Smooth muscle cell (in vitro differentiated cells): ENCODE data around the gene TNNC1. TPM values are rescaled to one million over a fixed set of nuclear protein-coding genes. Genes with fewer than 3 reads are reported as not detected.

Experiments used
- DNase-seq: peaks from one replicate; lab custom pipeline; 2025; ENCODE audit not compliant: unreplicated experiment; lab: John Stamatoyannopoulos, UW
- H2AFZ ChIP-seq: fragments of 200-600 bp; sonication (generic); 2 replicates; pipeline ENCODE4 v1.6.0; 2016; ENCODE audit warnings: antibody characterized with exemption, low read depth, mild to moderate bottlenecking
- H3F3A ChIP-seq: fragments of 200-600 bp; sonication (generic); 2 replicates; pipeline ENCODE4 v1.6.0; 2017; ENCODE audit warnings: antibody characterized with exemption, low read depth
- H3K27ac ChIP-seq: fragments of 200-600 bp; sonication (generic); 2 replicates; pipeline ENCODE4 v1.5.1; 2016; ENCODE audit warnings: low read depth, mild to moderate bottlenecking
- H3K27me3 ChIP-seq: fragments of 200-600 bp; sonication (generic); 2 replicates; pipeline ENCODE4 v1.6.1; 2016; ENCODE audit warnings: low read depth, mild to moderate bottlenecking
- H3K36me3 ChIP-seq: fragments of 200-600 bp; sonication (generic); 2 replicates; pipeline ENCODE4 v1.5.1; 2016; ENCODE audit warnings: low read depth
- H3K4me1 ChIP-seq: fragments of 200-600 bp; sonication (generic); 2 replicates; pipeline ENCODE4 v1.5.1; 2016; ENCODE audit warnings: low read depth
- H3K4me2 ChIP-seq: fragments of 200-600 bp; sonication (generic); 2 replicates; pipeline ENCODE4 v1.6.0; 2016; ENCODE audit warnings: mild to moderate bottlenecking
- H3K4me3 ChIP-seq: fragments of 200-600 bp; sonication (generic); 2 replicates; pipeline ENCODE4 v1.5.1; 2016; ENCODE audit warnings: mild to moderate bottlenecking
- H3K79me2 ChIP-seq: fragments of 200-600 bp; sonication (generic); 2 replicates; pipeline ENCODE4 v1.6.0; 2016; ENCODE audit warnings: low read depth, mild to moderate bottlenecking
- H3K9ac ChIP-seq: fragments of 200-600 bp; sonication (generic); 2 replicates; pipeline ENCODE4 v1.6.0; 2016; ENCODE audit warnings: low read depth
- H3K9me3 ChIP-seq: fragments of 200-600 bp; sonication (generic); replicated peaks from 2 replicates; pipeline ENCODE4 v1.5.1; 2016; ENCODE audit warnings: low read depth
- H4K20me1 ChIP-seq: fragments of 200-600 bp; sonication (generic); 2 replicates; pipeline ENCODE4 v1.6.0; 2016; ENCODE audit warnings: low read depth
- WGBS: methylation state at CpG from one replicate; pipeline ENCODE4 v1.1.7; 2016; ENCODE audit warnings: low lambda C conversion rate; 5-methylcytosine and 5-hydroxymethylcytosine counted together
- polyA plus RNA-seq: library from polyadenylated mRNA; unstranded; fragments of >200 nt; fragmentation: Nextera tagmentation; extraction: Ambion mirVana; gene quantifications from 2 replicates; pipeline ENCODE4 v1.2.1, GENCODE V29; 2016
- total RNA-seq: library from RNA; depleted of rRNA; stranded (reverse); fragments of >200 nt; gene quantifications from 2 replicates; pipeline ENCODE4 v1.2.3, GENCODE V29; 2014
- TF ChIP-seq, protein P1 (sequence below): fragments of 200-600 bp; sonication (generic); IDR thresholded peaks from 2 replicates; pipeline ENCODE4 v1.5.1; 2017; ENCODE audit warnings: borderline replicate concordance, mild to moderate bottlenecking, antibody characterized with exemption; ENCODE audit not compliant: insufficient read depth, poor library complexity, severe bottlenecking

Gene TNNC1
- total and polyA plus RNA-seq, 2 experiments from 2014 or later = 5.1 to 5.9 TPM

DNA sequence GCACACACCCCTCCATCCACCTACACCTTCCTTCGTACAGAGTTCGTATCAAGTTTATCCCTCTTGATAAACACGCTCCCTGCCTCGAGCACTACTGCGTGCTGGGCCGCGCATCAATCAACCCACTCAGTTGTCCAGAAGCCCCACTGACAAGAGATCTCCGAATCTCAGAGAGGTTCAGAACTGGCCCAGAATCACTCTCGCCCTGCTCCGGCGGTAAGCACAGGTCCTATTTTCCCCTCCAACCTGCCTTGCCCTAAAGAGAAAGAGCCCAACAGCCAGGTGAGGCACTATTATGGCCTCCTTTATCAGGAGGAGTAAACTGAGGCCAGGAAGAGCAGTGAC is 1.1 kb upstream of the TNNC1 start:
- TF ChIP-seq, protein P1, sequence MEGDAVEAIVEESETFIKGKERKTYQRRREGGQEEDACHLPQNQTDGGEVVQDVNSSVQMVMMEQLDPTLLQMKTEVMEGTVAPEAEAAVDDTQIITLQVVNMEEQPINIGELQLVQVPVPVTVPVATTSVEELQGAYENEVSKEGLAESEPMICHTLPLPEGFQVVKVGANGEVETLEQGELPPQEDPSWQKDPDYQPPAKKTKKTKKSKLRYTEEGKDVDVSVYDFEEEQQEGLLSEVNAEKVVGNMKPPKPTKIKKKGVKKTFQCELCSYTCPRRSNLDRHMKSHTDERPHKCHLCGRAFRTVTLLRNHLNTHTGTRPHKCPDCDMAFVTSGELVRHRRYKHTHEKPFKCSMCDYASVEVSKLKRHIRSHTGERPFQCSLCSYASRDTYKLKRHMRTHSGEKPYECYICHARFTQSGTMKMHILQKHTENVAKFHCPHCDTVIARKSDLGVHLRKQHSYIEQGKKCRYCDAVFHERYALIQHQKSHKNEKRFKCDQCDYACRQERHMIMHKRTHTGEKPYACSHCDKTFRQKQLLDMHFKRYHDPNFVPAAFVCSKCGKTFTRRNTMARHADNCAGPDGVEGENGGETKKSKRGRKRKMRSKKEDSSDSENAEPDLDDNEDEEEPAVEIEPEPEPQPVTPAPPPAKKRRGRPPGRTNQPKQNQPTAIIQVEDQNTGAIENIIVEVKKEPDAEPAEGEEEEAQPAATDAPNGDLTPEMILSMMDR = no peak
- Histone ChIP-seq H3K36me3 (no peaks in the 10 kb centered on the region), H3K4me3 (peak overlapping the region; percentile 98), H4K20me1 (peaks cover 30% of the 10 kb centered on the region), H3F3A (no peaks in the 10 kb centered on the region), H3K27me3 (no peaks in the 10 kb centered on the region), H3K4me2 (peak overlapping the region; percentile 87), H3K79me2 (peaks cover 43% of the 10 kb centered on the region), H3K27ac (peak overlapping the region; percentile 17), H2AFZ (peak overlapping the region; percentile 78), H3K9ac (peak overlapping the region; percentile 90), H3K9me3 (no peaks in the 10 kb centered on the region), H3K4me1 (peaks cover 16% of the 10 kb centered on the region)
- WGBS = 86% methylated on average over 11 of the region's 11 CpGs
- DNase-seq = no peak

DNA sequence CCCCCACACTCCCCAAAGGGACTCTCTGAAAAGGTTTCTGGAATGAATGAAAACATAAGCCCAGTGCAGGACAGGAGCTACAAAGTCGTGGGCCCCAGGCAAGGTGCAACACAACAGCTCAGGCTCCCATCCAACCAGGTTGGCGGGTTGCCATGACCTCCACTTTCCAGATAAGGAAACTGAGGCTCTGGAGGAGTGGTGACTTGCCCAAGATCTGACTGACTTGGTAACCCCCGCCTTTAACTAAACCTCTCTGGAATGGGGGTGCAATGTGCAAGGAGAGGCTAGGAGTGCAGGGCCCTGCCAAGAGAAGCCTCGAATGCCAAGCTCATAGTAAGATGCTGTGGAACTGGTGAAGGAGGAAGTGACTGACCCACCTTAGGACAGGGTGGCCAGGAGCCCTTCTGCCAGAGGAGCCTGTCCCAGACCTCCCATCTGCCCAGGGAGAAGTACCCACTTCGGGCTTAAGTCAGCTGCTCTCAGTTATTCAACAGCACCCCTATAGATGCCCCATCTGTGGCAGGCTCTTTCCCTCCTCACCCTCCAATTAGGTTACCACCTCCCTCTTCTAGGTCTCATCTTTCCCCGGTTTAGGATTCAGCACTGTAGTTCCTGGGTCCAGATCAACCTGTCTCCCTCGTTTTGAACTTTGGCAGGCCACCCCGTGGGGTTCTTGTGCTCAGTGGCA is 553 bp upstream of the TNNC1 start:
- Histone ChIP-seq H3K4me2 (peak overlapping the region; percentile 12), H3K4me3 (no peak overlapping the region), H3K36me3 (no peaks in the 10 kb centered on the region), H4K20me1 (peaks cover 28% of the 10 kb centered on the region), H3K4me1 (peaks cover 16% of the 10 kb centered on the region), H2AFZ (peak overlapping the region; percentile 78), H3K9ac (no peak overlapping the region), H3K27ac (no peak overlapping the region), H3K9me3 (no peaks in the 10 kb centered on the region), H3F3A (no peaks in the 10 kb centered on the region), H3K27me3 (no peaks in the 10 kb centered on the region), H3K79me2 (peaks cover 39% of the 10 kb centered on the region)
- TF ChIP-seq, protein P1 = no peak
- 85% methylated on average over 8 of the region's 8 CpGs for WGBS
- no peak for DNase-seq

DNA sequence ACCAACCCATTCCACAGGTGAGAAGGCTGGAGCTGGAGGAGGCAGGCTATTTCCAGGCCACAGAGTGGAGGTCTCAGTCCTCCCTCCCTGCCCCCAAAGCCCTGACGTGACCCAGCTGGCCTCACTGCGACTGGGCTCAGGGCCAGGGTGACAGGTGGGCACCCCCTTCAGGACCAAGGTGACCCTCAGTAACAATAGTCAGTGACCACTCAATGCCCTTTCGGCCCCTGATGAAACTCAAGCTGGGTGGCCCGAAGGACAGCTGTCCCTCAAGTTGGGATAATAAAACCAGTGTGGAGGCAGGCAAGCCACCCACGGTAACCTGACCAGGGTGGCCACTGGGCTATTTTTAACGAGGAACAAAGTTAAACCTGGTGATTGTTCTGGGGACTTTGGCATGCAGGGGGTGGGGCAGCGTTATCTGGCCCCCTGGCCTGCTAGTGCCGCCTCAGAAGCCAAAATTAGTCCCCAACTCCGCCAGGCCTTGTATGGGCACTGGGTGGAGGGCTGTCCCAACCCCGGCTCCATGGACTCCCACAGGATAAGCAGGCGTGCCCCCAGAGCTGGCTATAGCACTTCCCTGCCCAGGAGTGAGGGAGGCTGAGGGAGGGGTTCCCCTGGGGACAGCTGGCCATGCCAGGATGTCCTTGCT is 1.1 kb downstream of the TNNC1 start:
- no peaks in the 10 kb centered on the region for H3K27me3 ChIP-seq
- peaks cover 12% of the 10 kb centered on the region for H4K20me1 ChIP-seq
- no peaks in the 10 kb centered on the region for H3F3A ChIP-seq
- no peak overlapping the region for H3K4me2 ChIP-seq
- H3K4me3 ChIP-seq = no peak overlapping the region
- 84% methylated on average over 11 of the region's 11 CpGs for WGBS
- no peak overlapping the region for H3K27ac ChIP-seq
- no peak for DNase-seq
- H3K79me2 ChIP-seq = peaks cover 22% of the 10 kb centered on the region
- H2AFZ ChIP-seq = no peak overlapping the region
- H3K9ac ChIP-seq = no peak overlapping the region
- no peaks in the 10 kb centered on the region for H3K9me3 ChIP-seq
- H3K4me1 ChIP-seq = peaks cover 16% of the 10 kb centered on the region
- H3K36me3 ChIP-seq = no peaks in the 10 kb centered on the region
- TF ChIP-seq, protein P1 = no peak
